Thoracic aorta endothelial cell (primary cell): Measurements from ENCODE around the gene LZIC. TPM values are rescaled to one million over a fixed set of nuclear protein-coding genes. Genes with fewer than 3 reads are reported as not detected.

Experiments
- small RNA-seq: library from RNA; depleted of rRNA; stranded (forward); fragments of <200 nt; gene quantifications from one replicate; pipeline ENCODE3, GENCODE V24; 2012
- total RNA-seq: library from RNA; depleted of rRNA; stranded (reverse); fragments of >200 nt; gene quantifications from 2 replicates; pipeline ENCODE4 v1.2.3, GENCODE V29; 2012

LZIC gene
- total RNA-seq: 42.9 and 47.2 TPM in 2 replicates

DNA sequence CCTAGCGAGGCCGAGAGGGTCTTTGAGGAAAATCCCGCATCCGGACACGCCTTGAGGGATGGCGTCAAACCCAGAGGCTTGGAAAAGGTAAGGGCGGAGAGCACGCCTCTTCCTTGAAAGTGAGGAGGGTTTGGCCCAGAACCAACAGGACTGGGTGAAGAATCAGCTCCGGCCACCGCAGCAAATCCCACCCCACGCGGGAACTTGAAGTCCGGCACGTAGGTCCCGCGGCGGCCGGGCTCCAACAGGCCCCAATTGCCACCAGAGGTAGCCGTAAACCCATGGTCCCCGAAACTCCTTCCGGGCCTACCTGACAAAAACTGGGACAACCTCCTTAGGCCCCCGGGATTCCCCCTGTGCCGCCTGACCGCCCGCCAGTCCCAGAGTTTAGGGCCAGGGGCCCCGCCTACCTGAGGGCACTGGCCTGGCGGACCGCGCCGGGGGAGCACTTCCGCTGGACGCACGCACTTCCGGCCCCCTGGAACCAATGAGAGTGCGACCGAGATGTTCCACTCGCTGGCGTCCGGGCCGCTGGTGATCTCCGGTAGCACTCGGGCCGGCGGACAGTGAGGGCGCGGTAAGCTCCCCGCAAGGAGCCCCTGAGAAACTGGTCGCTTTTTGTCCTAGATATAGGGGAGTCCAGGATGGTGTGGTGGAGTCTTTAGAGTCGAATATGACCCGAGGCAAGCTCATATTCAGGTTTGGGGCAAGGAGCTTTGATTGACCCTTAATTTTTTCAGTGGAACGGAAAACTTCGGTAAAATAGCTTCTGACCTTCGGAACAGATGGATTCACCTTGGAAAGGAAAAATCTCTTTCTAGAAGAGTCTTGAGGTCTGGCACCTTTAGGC is at the start of gene LZIC, which contains the start of gene NMNAT1:
LZIC (minus strand) TSS at position 453 of the 850 bp plus-strand sequence. CDS start 6,772 bp downstream, outside the sequence.
NMNAT1 (plus strand) TSS at position 537 of the 850 bp plus-strand sequence. CDS start 28,599 bp downstream, outside the sequence.

DNA sequence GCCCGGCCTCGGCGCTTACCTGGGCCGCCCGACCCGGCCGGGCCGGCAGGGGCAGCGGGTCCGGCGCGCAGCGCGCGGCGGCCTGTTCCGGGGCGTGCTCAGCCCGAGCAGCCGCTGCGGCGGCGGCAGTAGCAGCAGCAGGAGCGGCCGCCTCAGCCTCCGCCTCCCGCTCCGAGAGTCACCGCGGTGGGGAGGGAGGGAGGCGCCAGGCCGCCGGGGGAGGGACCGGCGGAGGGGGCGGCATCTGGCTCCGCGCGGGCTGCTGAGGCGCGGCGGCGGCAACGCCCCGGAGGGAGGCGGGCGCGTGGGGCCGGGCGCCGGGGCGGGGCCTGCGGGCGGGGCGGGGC is 33.1 kb downstream of the LZIC start, which contains the start of gene CTNNBIP1:
CTNNBIP1 (minus strand) TSS at position 194 of the 347 bp plus-strand sequence. CDS start 38,205 bp downstream, outside the sequence.

Small RNA genes within 50 kb of the gene (small RNA-seq; reads per million reads assigned to genes)
- gene MIR5697: 1.3 reads per million, percentile 32 among the genes with 10 or more reads in this experiment

Other genes with a start within 250 kb of the LZIC start
- 76.5 and 82.9 TPM in 2 replicates for gene CLSTN1, start 119.4 kb downstream of the LZIC start, total RNA-seq
- gene CTNNBIP1, start 33.1 kb downstream of the LZIC start, total RNA-seq: 24.3 and 24.7 TPM in 2 replicates
- 9.2 and 10.3 TPM in 2 replicates for gene NMNAT1, start 84 bp upstream of the LZIC start, total RNA-seq
- gene RBP7, start 53.8 kb upstream of the LZIC start, total RNA-seq: 0.29 TPM in 1 of 2 replicates, not detected in the other
- 56.4 and 57.9 TPM in 2 replicates for gene UBE4B, start 89.6 kb upstream of the LZIC start, total RNA-seq